Fibroblast of the conjunctiva (primary cell): Measurements from ENCODE around the gene PRUNE2.
"Not testable (repeated sequence)": the region's sequence is repeated elsewhere in the genome, so short reads cannot be mapped to it uniquely, and the experiment has no call there.

Experiments used
- DNase-seq: peaks from one replicate; pipeline ENCODE4 v3.0.0-alpha.2; 2010; ENCODE audit warnings: low read depth

The PRUNE2 gene

GRCh38 chr9:76691517-76692313 lies 214.2 kb downstream of the PRUNE2 start:
- no peak for DNase-seq

- DNase-seq, result no peak
Measured at GRCh38 chr9:76690973-76691370, 214.9 kb downstream of the PRUNE2 start.

GRCh38 chr9:76690246-76690972 lies 215.5 kb downstream of the PRUNE2 start:
- DNase-seq, result no peak

GRCh38 chr9:76688471-76689238 lies 217.3 kb downstream of the PRUNE2 start:
- no peak for DNase-seq

- peak; percentile 83 for DNase-seq
Measured at GRCh38 chr9:76687861-76688391, 218.0 kb downstream of the PRUNE2 start.

- no peak for DNase-seq
Measured at GRCh38 chr9:76686756-76687155, 219.2 kb downstream of the PRUNE2 start.

- no peak for DNase-seq
Measured at GRCh38 chr9:76684213-76684612, 221.7 kb downstream of the PRUNE2 start.

GRCh38 chr9:76681556-76681955 lies 224.4 kb downstream of the PRUNE2 start:
- no peak for DNase-seq

GRCh38 chr9:76680716-76681425 lies 225.0 kb downstream of the PRUNE2 start:
- DNase-seq, result no peak

- no peak for DNase-seq
Measured at GRCh38 chr9:76677481-76678055, 228.3 kb downstream of the PRUNE2 start.

- no peak for DNase-seq
Measured at GRCh38 chr9:76676857-76677256, 229.1 kb downstream of the PRUNE2 start.

GRCh38 chr9:76667521-76667957 lies 238.4 kb downstream of the PRUNE2 start:
- DNase-seq, result no peak

- not testable (repeated sequence) for DNase-seq
Measured at GRCh38 chr9:76665966-76666365, 239.9 kb downstream of the PRUNE2 start.

GRCh38 chr9:76665458-76665857 lies 240.5 kb downstream of the PRUNE2 start:
- DNase-seq, result no peak

- DNase-seq, result no peak
Measured at GRCh38 chr9:76664120-76664519, 241.8 kb downstream of the PRUNE2 start.

- DNase-seq, result no peak
Measured at GRCh38 chr9:76662476-76663281, 243.2 kb downstream of the PRUNE2 start.

- DNase-seq, result peak; percentile 72
Measured at GRCh38 chr9:76658510-76659231, 247.2 kb downstream of the PRUNE2 start.

- no peak for DNase-seq
Measured at GRCh38 chr9:76657265-76657664, 248.6 kb downstream of the PRUNE2 start.

GRCh38 chr9:76655971-76656370 lies 249.9 kb downstream of the PRUNE2 start:
- DNase-seq, result no peak

- DNase-seq, result no peak
Measured at GRCh38 chr9:76655121-76655541, 250.8 kb downstream of the PRUNE2 start.
